Measurements from ENCODE around the gene IFT52. TPM values are rescaled to one million over a fixed set of nuclear protein-coding genes. Genes with fewer than 3 reads are reported as not detected.
"Not testable (repeated sequence)": the region's sequence is repeated elsewhere in the genome, so short reads cannot be mapped to it uniquely, and the experiment has no call there.

The IFT52 gene
- total RNA-seq, 2 experiments from 2014 or later = 17.4 to 17.8 TPM

DNA sequence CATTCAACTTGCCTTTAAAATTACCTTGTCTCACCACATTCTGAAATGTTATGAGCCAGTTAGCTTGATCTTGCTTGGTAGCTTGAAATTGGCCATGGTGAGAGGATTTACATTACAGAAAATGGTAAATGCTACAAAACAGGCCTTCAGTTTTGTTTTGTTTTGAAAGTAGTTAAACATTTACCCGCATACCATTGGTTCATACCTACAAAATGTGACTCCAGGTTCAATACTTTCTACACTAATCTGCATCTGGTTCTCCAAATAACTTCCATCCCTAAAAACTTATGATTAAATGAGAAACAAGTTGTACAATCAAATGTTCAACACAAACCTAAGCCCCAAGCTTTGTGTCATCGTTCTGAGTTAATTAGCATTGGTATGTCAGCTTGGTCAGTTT lies 45.7 kb downstream of the IFT52 start:
- POLR2A ChIA-PET = no interaction called here

GRCh38 chr20:43642548-43642947 lies 51.8 kb downstream of the IFT52 start:
- Mint-ChIP-seq H3K4me3 (no peak overlapping the region), H3K4me1 (no peaks in the 10 kb centered on the region), H3K27ac (no peak overlapping the region), H3K9me3 (no peaks in the 10 kb centered on the region), H3K36me3 (peaks cover 4% of the 10 kb centered on the region), H3K27me3 (no peaks in the 10 kb centered on the region)
- DNase-seq = no peak
- no peak for ATAC-seq (ENCODE audit: low read depth)
- POLR2A ChIA-PET = no interaction called here

More for the DNA sequence above, 45.7 kb downstream of the IFT52 start:
- Mint-ChIP-seq H3K4me1 (peaks cover 1% of the 10 kb centered on the region), H3K9me3 (no peaks in the 10 kb centered on the region), H3K27ac (no peak overlapping the region), H3K4me3 (no peak overlapping the region), H3K27me3 (no peaks in the 10 kb centered on the region), H3K36me3 (peaks cover 12% of the 10 kb centered on the region)
- no peak for ATAC-seq (ENCODE audit: low read depth)
- DNase-seq = no peak

GRCh38 chr20:43650997-43651525 lies 60.3 kb downstream of the IFT52 start:
- Mint-ChIP-seq H3K27ac (no peak overlapping the region), H3K27me3 (no peaks in the 10 kb centered on the region), H3K9me3 (no peaks in the 10 kb centered on the region), H3K4me1 (no peaks in the 10 kb centered on the region), H3K36me3 (no peaks in the 10 kb centered on the region), H3K4me3 (no peak overlapping the region)
- POLR2A ChIA-PET = interaction anchor here (1.2 kb wide), 1 partner anchor 15 kb away, joined by 3 read pairs; no protein-coding TSS in a partner anchor
- ATAC-seq (ENCODE audit: low read depth) = no peak
- no peak for DNase-seq

GRCh38 chr20:43651650-43652184 lies 61.0 kb downstream of the IFT52 start:
- H3K4me1 Mint-ChIP-seq; H3K36me3 Mint-ChIP-seq; H3K9me3 Mint-ChIP-seq; ATAC-seq (ENCODE audit: low read depth); H3K27me3 Mint-ChIP-seq; POLR2A ChIA-PET; H3K27ac Mint-ChIP-seq; DNase-seq; H3K4me3 Mint-ChIP-seq: not testable (repeated sequence)

DNA sequence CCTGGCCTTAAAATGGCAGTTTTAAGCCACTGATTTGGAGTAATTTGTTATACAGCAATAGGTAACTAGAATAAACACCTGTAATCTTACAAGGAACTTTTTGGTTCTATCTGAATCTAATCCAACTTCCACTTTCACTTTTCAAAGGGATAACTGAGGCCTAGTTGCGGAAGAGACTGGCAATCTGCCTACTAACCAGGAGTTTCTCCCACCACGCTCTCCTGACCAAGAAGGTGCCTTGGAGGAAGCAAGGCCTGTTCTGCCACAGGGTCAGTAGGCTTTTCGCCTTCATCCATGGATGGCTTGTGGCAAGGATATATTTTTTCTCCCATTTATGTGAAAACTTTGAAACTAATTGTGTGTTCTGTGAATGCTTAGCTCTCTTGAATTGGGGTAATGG lies 63.2 kb downstream of the IFT52 start:
- POLR2A ChIA-PET = no interaction called here
- DNase-seq (no peak), ATAC-seq (ENCODE audit: low read depth) (no peak)
- no peak overlapping the region for H3K27ac Mint-ChIP-seq
- H3K27me3 Mint-ChIP-seq = no peaks in the 10 kb centered on the region
- H3K4me3 Mint-ChIP-seq = no peak overlapping the region
- H3K4me1 Mint-ChIP-seq = peaks cover 12% of the 10 kb centered on the region
- no peaks in the 10 kb centered on the region for H3K36me3 Mint-ChIP-seq
- no peaks in the 10 kb centered on the region for H3K9me3 Mint-ChIP-seq

- H3K27me3 Mint-ChIP-seq; H3K4me3 Mint-ChIP-seq; H3K9me3 Mint-ChIP-seq; POLR2A ChIA-PET; H3K36me3 Mint-ChIP-seq; H3K27ac Mint-ChIP-seq; DNase-seq; ATAC-seq (ENCODE audit: low read depth): not testable (repeated sequence)
- peaks cover 12% of the 10 kb centered on the region for H3K4me1 Mint-ChIP-seq
These were observed 64.4 kb downstream of the IFT52 start for GRCh38 chr20:43655176-43655575.

DNA sequence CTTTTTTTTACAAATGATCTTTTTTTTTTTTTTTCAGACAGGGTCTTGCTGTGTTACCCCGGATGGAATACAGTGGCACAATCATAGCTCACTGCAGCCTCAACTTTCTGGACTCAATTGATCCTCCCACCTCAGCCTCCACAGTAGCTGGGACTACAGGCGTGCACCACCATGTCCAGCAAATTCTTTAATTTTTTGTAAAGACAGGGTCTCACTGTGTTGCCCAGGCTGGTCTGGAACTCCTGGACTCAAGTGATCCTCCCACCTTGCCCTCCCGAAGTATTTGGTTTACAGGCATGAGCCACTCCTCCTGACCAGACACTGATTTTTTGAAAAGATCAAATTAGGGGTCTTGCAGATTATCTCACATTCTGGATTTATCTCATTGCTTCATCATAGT lies 65.2 kb downstream of the IFT52 start:
- peak overlapping the region; percentile 58 for H3K4me3 Mint-ChIP-seq
- no peaks in the 10 kb centered on the region for H3K27me3 Mint-ChIP-seq
- no peak for ATAC-seq (ENCODE audit: low read depth)
- POLR2A ChIA-PET = interaction anchor here (0.6 kb wide), 1 partner anchor 10 kb away, joined by 3 read pairs; no protein-coding TSS in a partner anchor
- H3K4me1 Mint-ChIP-seq = peaks cover 12% of the 10 kb centered on the region
- no peak for DNase-seq
- H3K27ac Mint-ChIP-seq = no peak overlapping the region
- no peaks in the 10 kb centered on the region for H3K9me3 Mint-ChIP-seq
- no peaks in the 10 kb centered on the region for H3K36me3 Mint-ChIP-seq

DNA sequence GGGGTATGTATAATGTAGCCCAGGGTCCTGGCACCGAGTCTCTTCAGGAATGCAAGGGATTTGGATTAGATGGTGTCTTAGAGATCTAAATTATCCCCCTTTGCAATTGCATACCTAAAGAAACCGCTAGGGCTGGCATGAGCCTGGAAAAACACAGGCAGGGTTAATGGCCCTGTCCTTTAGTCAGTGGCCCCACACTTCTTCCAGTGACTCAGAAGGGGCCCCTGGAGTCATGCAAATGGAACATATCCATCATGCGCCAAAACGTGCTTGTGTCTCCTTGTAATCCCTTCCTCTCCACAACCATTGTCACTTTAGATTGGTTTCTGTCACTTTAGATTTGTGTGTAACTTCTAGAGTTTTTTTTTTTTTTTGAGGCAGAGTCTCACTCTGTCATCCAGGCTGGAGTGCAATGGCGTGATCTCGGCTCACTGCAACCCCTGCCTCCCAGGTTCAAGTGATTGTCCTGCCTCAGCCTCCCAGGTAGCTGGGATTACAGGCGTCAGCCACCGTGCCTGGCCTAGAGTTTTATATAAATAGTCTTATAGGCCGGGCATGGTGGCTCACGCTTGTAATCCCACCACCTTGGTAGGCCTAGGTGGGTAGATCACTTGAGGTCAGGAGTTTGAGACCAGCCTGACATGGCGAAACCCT lies 67.5 kb downstream of the IFT52 start:
- H3K4me1 Mint-ChIP-seq = peaks cover 12% of the 10 kb centered on the region
- DNase-seq (no peak), ATAC-seq (ENCODE audit: low read depth) (peak; percentile 14)
- POLR2A ChIA-PET = no interaction called here
- H3K4me3 Mint-ChIP-seq = peak overlapping the region; percentile 94
- H3K27ac Mint-ChIP-seq = peak overlapping the region; percentile 90
- H3K27me3 Mint-ChIP-seq = no peaks in the 10 kb centered on the region
- H3K36me3 Mint-ChIP-seq = no peaks in the 10 kb centered on the region
- no peaks in the 10 kb centered on the region for H3K9me3 Mint-ChIP-seq

- no peak overlapping the region for H3K4me3 Mint-ChIP-seq
- DNase-seq (no peak), ATAC-seq (ENCODE audit: low read depth) (no peak)
- H3K27ac Mint-ChIP-seq = peak overlapping the region; percentile 21
- no peaks in the 10 kb centered on the region for H3K9me3 Mint-ChIP-seq
- H3K27me3 Mint-ChIP-seq = no peaks in the 10 kb centered on the region
- H3K36me3 Mint-ChIP-seq = no peaks in the 10 kb centered on the region
- H3K4me1 Mint-ChIP-seq = peaks cover 12% of the 10 kb centered on the region
- POLR2A ChIA-PET = no interaction called here
These were observed 68.1 kb downstream of the IFT52 start for GRCh38 chr20:43658723-43659419.

GRCh38 chr20:43662943-43663655 lies 72.4 kb downstream of the IFT52 start:
- H3K27me3 Mint-ChIP-seq = peaks cover 3% of the 10 kb centered on the region
- H3K4me1 Mint-ChIP-seq = peaks cover 4% of the 10 kb centered on the region
- DNase-seq (no peak), ATAC-seq (ENCODE audit: low read depth) (no peak)
- no peaks in the 10 kb centered on the region for H3K36me3 Mint-ChIP-seq
- POLR2A ChIA-PET = no interaction called here
- no peaks in the 10 kb centered on the region for H3K9me3 Mint-ChIP-seq
- H3K4me3 Mint-ChIP-seq = no peak overlapping the region
- H3K27ac Mint-ChIP-seq = no peak overlapping the region

DNA sequence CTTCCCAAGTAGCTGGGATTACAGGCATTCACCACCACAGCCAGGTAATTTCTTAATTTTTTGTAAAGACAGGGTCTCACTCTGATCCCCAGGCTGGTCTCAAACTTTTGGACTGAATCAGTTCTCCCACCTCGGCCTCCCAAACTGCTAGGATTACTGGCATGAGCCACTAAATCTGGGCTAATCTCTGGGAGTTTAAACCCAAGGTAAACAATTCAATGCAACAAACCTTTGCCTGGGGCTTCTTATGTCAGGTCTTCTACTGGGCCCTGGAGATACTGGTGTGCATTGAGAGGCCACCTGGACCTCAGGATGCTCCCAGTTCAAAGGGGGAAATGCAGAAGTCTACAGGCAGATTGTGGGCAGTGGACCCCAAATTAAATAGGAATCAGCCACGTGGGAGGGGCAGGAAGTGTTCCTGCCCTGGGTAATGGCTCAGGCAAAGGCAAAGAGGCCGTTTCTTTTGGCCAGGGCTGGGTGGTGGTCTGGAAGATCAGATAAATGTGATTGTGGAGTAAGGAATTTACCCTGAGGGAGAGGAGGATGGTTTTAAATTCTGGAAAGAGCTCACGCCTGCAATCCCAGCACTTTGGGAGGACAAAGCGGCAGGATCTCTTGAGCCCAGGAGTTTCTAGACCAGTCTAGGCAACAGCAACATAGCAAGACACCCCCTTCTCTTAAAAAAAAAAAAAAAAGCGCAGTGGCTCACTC lies 74.9 kb downstream of the IFT52 start:
- H3K4me1 Mint-ChIP-seq = peaks cover 12% of the 10 kb centered on the region
- DNase-seq (no peak), ATAC-seq (ENCODE audit: low read depth) (no peak)
- H3K9me3 Mint-ChIP-seq = no peaks in the 10 kb centered on the region
- POLR2A ChIA-PET = interaction anchor here (0.7 to 0.9 kb wide), 3 partner anchors 10 to 21 kb away, joined by 3 read pairs; no protein-coding TSS in a partner anchor
- H3K36me3 Mint-ChIP-seq = no peaks in the 10 kb centered on the region
- peaks cover 3% of the 10 kb centered on the region for H3K27me3 Mint-ChIP-seq
- peak overlapping the region; percentile 24 for H3K27ac Mint-ChIP-seq
- H3K4me3 Mint-ChIP-seq = peak overlapping the region; percentile 49

DNA sequence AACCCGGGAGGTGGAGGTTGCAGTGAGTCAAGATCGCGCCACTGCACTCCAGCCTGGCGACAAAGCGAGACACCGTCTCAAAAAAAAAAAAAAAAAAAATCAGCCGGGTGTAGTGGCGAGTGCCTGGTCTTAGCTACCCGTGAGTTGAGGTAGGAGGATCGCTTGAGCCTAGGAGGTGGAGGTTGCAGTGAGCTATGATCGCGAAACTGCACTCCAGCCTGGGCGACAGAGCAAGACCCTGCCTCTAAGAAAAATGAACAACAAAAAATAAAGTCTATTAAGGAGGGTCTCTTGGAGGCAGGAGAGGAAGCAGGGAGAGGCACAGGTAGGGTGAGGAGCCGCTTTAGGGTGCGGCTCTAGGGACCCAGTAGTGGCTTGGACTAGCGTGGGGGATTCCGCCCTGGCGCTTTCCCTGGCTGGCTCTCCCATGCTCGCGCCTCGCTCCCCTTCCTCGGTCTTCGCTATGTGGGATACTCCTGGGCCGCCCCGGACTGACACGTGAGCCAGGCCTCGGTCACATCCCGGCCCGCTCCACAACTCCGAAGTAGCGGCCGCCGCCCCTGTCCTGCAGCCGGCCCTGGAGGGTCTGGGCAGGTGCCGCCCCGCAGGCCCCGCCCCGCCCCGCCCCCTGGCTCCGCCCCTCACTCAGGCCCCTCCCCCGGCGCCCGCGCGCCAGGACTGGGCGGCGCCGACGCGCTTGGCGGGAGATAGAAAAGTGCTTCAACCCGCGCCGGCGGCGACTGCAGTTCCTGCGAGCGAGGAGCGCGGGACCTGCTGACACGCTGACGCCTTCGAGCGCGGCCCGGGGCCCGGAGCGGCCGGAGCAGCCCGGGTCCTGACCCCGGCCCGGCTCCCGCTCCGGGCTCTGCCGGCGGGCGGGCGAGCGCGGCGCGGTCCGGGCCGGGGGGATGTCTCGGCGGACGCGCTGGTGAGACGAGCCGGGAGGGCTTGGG lies 75.9 kb downstream of the IFT52 start, which contains the start of gene MYBL2:
Gene MYBL2, plus strand, starts transcription at position 739 of the 953 bp plus-strand sequence. Its CDS starts 170 bp downstream, at position 909.
- no peaks in the 10 kb centered on the region for H3K9me3 Mint-ChIP-seq
- DNase-seq = peak; percentile 83
- H3K4me3 Mint-ChIP-seq = peak within 1 kb of the TSS; percentile 86
- peaks cover 12% of the 10 kb centered on the region for H3K4me1 Mint-ChIP-seq
- peaks cover 3% of the 10 kb centered on the region for H3K27me3 Mint-ChIP-seq
- POLR2A ChIA-PET = interaction anchor here (0.7 to 1.1 kb wide), 4 partner anchors 16 to 209 kb away, joined by 3 to 9 read pairs (median 6); partner anchors contain the start of gene SRSF6
- peak; percentile 88 for ATAC-seq (ENCODE audit: low read depth)
- peak within 1 kb of the TSS; percentile 75 for H3K27ac Mint-ChIP-seq
- H3K36me3 Mint-ChIP-seq = no peaks in the 10 kb centered on the region

Measured in activated naive CD8-positive, alpha-beta T cell treated with anti-CD3 and anti-CD28 coated beads, Interleukin-2, amount 10 ng/mL, durations not matched to agents 7 days and 5 days (primary cell).